HEK293 (cell line): ENCODE results near the gene ARHGEF28.

ENCODE experiments used
- CTCF ChIA-PET: fragments of 350-600 bp; formaldehyde crosslinking; extraction: SDS; loops from one replicate; lab custom pipeline; 2021; ENCODE audit warnings: antibody characterized with exemption; lab: Yijun Ruan, JAX
- POLR2A ChIA-PET: fragments of 300-600 bp; formaldehyde crosslinking; extraction: SDS; loops from one replicate; lab custom pipeline; 2020; ENCODE audit warnings: antibody characterized with exemption, inconsistent platforms; lab: Yijun Ruan, JAX
- H3K27ac ChIP-seq: fragments of 200-500 bp; sonication (Bioruptor generic); 2 replicates; pipeline ENCODE4 v1.5.1; 2014; ENCODE audit warnings: low read depth, low read length, control low read depth, inconsistent platforms; ENCODE audit errors: extremely low read depth
- H3K36me3 ChIP-seq, 2 experiments: fragments of 200-500 bp in 1 of 2; sonication (Bioruptor generic) in 1 of 2; 1 replicate in 1 of 2; 2 replicates in 1 of 2; pipeline ENCODE4 v1.5.1; 2014 to 2017; ENCODE audit warnings: inconsistent platforms in 2 of 2, low read length in 2 of 2; ENCODE audit not compliant: control insufficient read depth in 2 of 2, insufficient read depth in 1 of 2
- H3K4me1 ChIP-seq: fragments of 200-500 bp; sonication (Bioruptor generic); 2 replicates; pipeline ENCODE4 v1.5.1; 2014; ENCODE audit warnings: mild to moderate bottlenecking, low read length, inconsistent platforms; ENCODE audit not compliant: control insufficient read depth, insufficient read depth
- H3K4me3 ChIP-seq: 2 replicates; pipeline ENCODE4 v1.5.1; 2011; ENCODE audit warnings: low read depth, mild to moderate bottlenecking, control low read depth, low read length, moderate library complexity
- H3K9me3 ChIP-seq: fragments of 200-500 bp; sonication (Bioruptor generic); 2 replicates; pipeline ENCODE4 v1.5.1; 2014; ENCODE audit warnings: low read depth, low read length, inconsistent platforms; ENCODE audit not compliant: control insufficient read depth, insufficient read depth
- BCL11B ChIP-seq: fragments of 450-650 bp; formaldehyde crosslinking; IDR thresholded peaks from 2 replicates; pipeline ENCODE4 v1.5.1; 2016; ENCODE audit warnings: low read depth, missing biosample characterization, missing genetic modification characterization
- KLF1 ChIP-seq: fragments of 450-650 bp; formaldehyde crosslinking; IDR thresholded peaks from 2 replicates; pipeline ENCODE4 v1.5.1; 2016; ENCODE audit warnings: missing biosample characterization, missing genetic modification characterization
- KLF16 ChIP-seq: fragments of 450-650 bp; formaldehyde crosslinking; IDR thresholded peaks from 2 replicates; pipeline ENCODE4 v1.5.1; 2017; ENCODE audit warnings: missing biosample characterization, missing genetic modification characterization
- SP3 ChIP-seq: fragments of 450-650 bp; formaldehyde crosslinking; IDR thresholded peaks from 2 replicates; pipeline ENCODE4 v1.5.1; 2016; ENCODE audit warnings: missing biosample characterization, missing genetic modification characterization
- TSHZ1 ChIP-seq: fragments of 450-650 bp; formaldehyde crosslinking; IDR thresholded peaks from 2 replicates; pipeline ENCODE4 v1.5.1; 2016; ENCODE audit warnings: missing biosample characterization, missing genetic modification characterization, borderline replicate concordance
- YY2 ChIP-seq: fragments of 450-650 bp; formaldehyde crosslinking; IDR thresholded peaks from 2 replicates; pipeline ENCODE4 v1.5.1; 2016; ENCODE audit warnings: missing biosample characterization, missing genetic modification characterization
- ZBTB44 ChIP-seq: fragments of 450-650 bp; IDR thresholded peaks from 2 replicates; pipeline ENCODE4 v1.5.1; 2018; ENCODE audit warnings: missing biosample characterization, mild to moderate bottlenecking, missing genetic modification characterization
- ZFHX2 ChIP-seq: fragments of 450-650 bp; formaldehyde crosslinking; conservative IDR thresholded peaks from 2 replicates; pipeline ENCODE4 v1.5.1; 2016; ENCODE audit warnings: missing biosample characterization, missing genetic modification characterization
- ZNF112 ChIP-seq: fragments of 450-650 bp; formaldehyde crosslinking; IDR thresholded peaks from 2 replicates; pipeline ENCODE4 v1.5.0; 2017; ENCODE audit warnings: missing biosample characterization, missing genetic modification characterization
- ZNF138 ChIP-seq: fragments of 450-650 bp; formaldehyde crosslinking; IDR thresholded peaks from 2 replicates; pipeline ENCODE4 v1.5.1; 2016; ENCODE audit warnings: missing biosample characterization, missing genetic modification characterization, borderline replicate concordance
- ZNF16 ChIP-seq: fragments of 450-650 bp; formaldehyde crosslinking; IDR thresholded peaks from 2 replicates; pipeline ENCODE4 v1.5.1; 2016; ENCODE audit warnings: low read depth, missing biosample characterization, missing genetic modification characterization
- ZNF202 ChIP-seq: fragments of 450-650 bp; formaldehyde crosslinking; IDR thresholded peaks from 2 replicates; pipeline ENCODE4 v1.5.1; 2016; ENCODE audit warnings: missing biosample characterization, missing genetic modification characterization, borderline replicate concordance
- ZNF23 ChIP-seq: fragments of 450-650 bp; formaldehyde crosslinking; IDR thresholded peaks from 2 replicates; pipeline ENCODE4 v1.5.1; 2016; ENCODE audit warnings: missing biosample characterization, missing genetic modification characterization, borderline replicate concordance
- ZNF248 ChIP-seq: fragments of 450-650 bp; formaldehyde crosslinking; IDR thresholded peaks from 2 replicates; pipeline ENCODE4 v1.5.1; 2017; ENCODE audit warnings: missing biosample characterization, missing genetic modification characterization
- ZNF335 ChIP-seq: fragments of 450-650 bp; formaldehyde crosslinking; conservative IDR thresholded peaks from 2 replicates; pipeline ENCODE4 v1.5.1; 2016; ENCODE audit warnings: missing biosample characterization, missing genetic modification characterization
- ZNF350 ChIP-seq: fragments of 450-650 bp; formaldehyde crosslinking; IDR thresholded peaks from 2 replicates; pipeline ENCODE4 v1.5.0; 2017; ENCODE audit warnings: missing biosample characterization, mild to moderate bottlenecking, missing genetic modification characterization
- ZNF354C ChIP-seq: fragments of 450-650 bp; formaldehyde crosslinking; IDR thresholded peaks from 2 replicates; pipeline ENCODE4 v1.5.1; 2016; ENCODE audit warnings: missing biosample characterization, missing genetic modification characterization, low read depth, borderline replicate concordance
- ZNF362 ChIP-seq: fragments of 450-650 bp; formaldehyde crosslinking; IDR thresholded peaks from 2 replicates; pipeline ENCODE4 v1.5.1; 2016; ENCODE audit warnings: missing biosample characterization, missing genetic modification characterization
- ZNF394 ChIP-seq: fragments of 450-650 bp; formaldehyde crosslinking; IDR thresholded peaks from 2 replicates; pipeline ENCODE4 v1.5.1; 2016; ENCODE audit warnings: missing biosample characterization, missing genetic modification characterization, mild to moderate bottlenecking, moderate library complexity, borderline replicate concordance
- ZNF510 ChIP-seq: fragments of 450-650 bp; formaldehyde crosslinking; IDR thresholded peaks from 2 replicates; pipeline ENCODE4 v1.5.1; 2018; ENCODE audit warnings: mild to moderate bottlenecking, missing genetic modification characterization, missing biosample characterization; ENCODE audit not compliant: insufficient replicate concordance
- ZNF626 ChIP-seq: fragments of 450-650 bp; sonication (Bioruptor Pico); formaldehyde crosslinking; IDR thresholded peaks from 2 replicates; pipeline ENCODE4 v1.5.1; 2018; ENCODE audit warnings: missing biosample characterization, missing genetic modification characterization, inconsistent platforms
- ZNF664 ChIP-seq: fragments of 450-650 bp; formaldehyde crosslinking; IDR thresholded peaks from 2 replicates; pipeline ENCODE4 v1.5.1; 2016; ENCODE audit warnings: missing biosample characterization, missing genetic modification characterization
- ZNF776 ChIP-seq: fragments of 450-650 bp; formaldehyde crosslinking; IDR thresholded peaks from 2 replicates; pipeline ENCODE4 v1.5.0; 2017; ENCODE audit warnings: missing biosample characterization, missing genetic modification characterization, borderline replicate concordance
- ZSCAN4 ChIP-seq: fragments of 450-650 bp; formaldehyde crosslinking; IDR thresholded peaks from 2 replicates; pipeline ENCODE4 v1.5.1; 2017; ENCODE audit warnings: missing biosample characterization, missing genetic modification characterization

Gene ARHGEF28

GRCh38 chr5:73947906-73948640 is 322.1 kb downstream of the ARHGEF28 start:
- ChIA-PET POLR2A (no interaction called here), CTCF (interaction anchor here (0.7 to 2.0 kb wide), 3 partner anchors 13 to 47 kb away, joined by 3 to 8 read pairs (median 3); no protein-coding TSS in a partner anchor)
- H3K27ac ChIP-seq: no peak overlapping the region

GRCh38 chr5:73948720-73949119 is 322.7 kb downstream of the ARHGEF28 start:
- CTCF ChIA-PET: interaction anchor here (1.0 kb wide), 1 partner anchor 13 kb away, joined by 3 read pairs; no protein-coding TSS in a partner anchor
- Histone ChIP-seq H3K27ac (no peak overlapping the region), H3K4me3 (no peak overlapping the region), H3K36me3 (no peaks in the 10 kb centered on the region), H3K9me3 (no peaks in the 10 kb centered on the region; the same call in 1 of the 2 replicates), H3K4me1 (peaks cover 20% of the 10 kb centered on the region)
- TF ChIP-seq ZNF776 (tag by site-specific recombination) (no peak), ZNF354C (tag by site-specific recombination) (no peak), ZNF335 (0 out of 2 replicates have a peak, but pooled peaks have one; percentile 25), KLF16 (no peak), ZBTB44 (tag by site-specific recombination) (no peak), BCL11B (tag by site-specific recombination) (no peak), YY2 (tag by site-specific recombination) (no peak), ZNF112 (no peak), ZFHX2 (tag by site-specific recombination) (peak; percentile 61), KLF1 (no peak), ZNF510 (tag by site-specific recombination) (no peak), ZSCAN4 (tag by site-specific recombination) (peak; percentile 43; the same call in 1 of the 2 replicates), ZNF626 (tag by site-specific recombination) (no peak)
- POLR2A ChIA-PET: no interaction called here

More at GRCh38 chr5:73947906-73948640, 322.1 kb downstream of the ARHGEF28 start:
- TF ChIP-seq TSHZ1 (tag by site-specific recombination) (no peak), ZNF362 (tag by site-specific recombination) (no peak), ZNF248 (tag by site-specific recombination) (no peak), ZNF394 (tag by site-specific recombination) (no peak), ZNF350 (tag by site-specific recombination) (no peak), ZNF16 (tag by site-specific recombination) (no peak), ZNF23 (no peak), ZNF202 (tag by site-specific recombination) (no peak), ZNF664 (tag by site-specific recombination) (no peak), ZNF138 (tag by site-specific recombination) (no peak), SP3 (tag by site-specific recombination) (no peak)
- Histone ChIP-seq H3K4me3 (no peak overlapping the region), H3K4me1 (peaks cover 20% of the 10 kb centered on the region), H3K36me3 (no peaks in the 10 kb centered on the region), H3K9me3 (no peaks in the 10 kb centered on the region; the same call in 1 of the 2 replicates)
